Keratinocyte (primary cell): ENCODE measurements around the gene TRAPPC10. TPM values are rescaled to one million over a fixed set of nuclear protein-coding genes. Genes with fewer than 3 reads are reported as not detected.

Experiments used
- DNase-seq: peaks from one replicate; pipeline ENCODE4 v3.0.0-alpha.2; 2011; ENCODE audit warnings: low read depth, missing footprints, low spot score
- FAIRE-seq: peaks from 2 replicates; lab custom pipeline; 2011; peaks lifted over from hg19 to GRCh38; lab: Jason Lieb, UNC
- H2AFZ ChIP-seq: 2 replicates; pipeline ENCODE4 v1.6.0; 2012; ENCODE audit warnings: low read length, control low read depth, inconsistent platforms; ENCODE audit not compliant: control insufficient read depth
- H3K27ac ChIP-seq: 2 replicates; pipeline ENCODE4 v1.5.1; 2011; ENCODE audit warnings: low read length; ENCODE audit not compliant: control insufficient read depth, insufficient read depth
- H3K27me3 ChIP-seq: 3 replicates; pipeline ENCODE4 v1.6.0; 2011; ENCODE audit warnings: low read length; ENCODE audit not compliant: control insufficient read depth, insufficient read depth; ENCODE audit errors: extremely low read depth
- H3K36me3 ChIP-seq, 2 experiments: 2 replicates in 1 of 2; 3 replicates in 1 of 2; pipeline ENCODE4 v1.5.1; 2011; ENCODE audit warnings: low read length in 2 of 2, mild to moderate bottlenecking in 1 of 2; ENCODE audit not compliant: control insufficient read depth in 2 of 2, insufficient read depth in 2 of 2; ENCODE audit errors: extremely low read depth in 1 of 2
- H3K4me1 ChIP-seq: 3 replicates; pipeline ENCODE4 v1.5.1; 2011; ENCODE audit warnings: low read length; ENCODE audit not compliant: control insufficient read depth, insufficient read depth; ENCODE audit errors: extremely low read depth
- H3K4me2 ChIP-seq: 3 replicates; pipeline ENCODE4 v1.6.0; 2011; ENCODE audit warnings: low read depth, low read length; ENCODE audit not compliant: control insufficient read depth, insufficient read depth; ENCODE audit errors: extremely low read depth
- H3K4me3 ChIP-seq, 3 experiments: fragments of 200-600 bp in 1 of 3; sonication (generic) in 1 of 3; 2 replicates in 2 of 3; 3 replicates in 1 of 3; pipeline ENCODE4 v1.5.1; 2011 to 2016; ENCODE audit warnings: low read length in 3 of 3, mild to moderate bottlenecking in 3 of 3, control low read depth in 2 of 3, inconsistent platforms in 1 of 3, low read depth in 1 of 3, mixed read lengths in 1 of 3, mixed run types in 1 of 3, moderate library complexity in 1 of 3; ENCODE audit not compliant: control insufficient read depth in 2 of 3, insufficient read depth in 2 of 3; ENCODE audit errors: extremely low read depth in 1 of 3
- H3K79me2 ChIP-seq: 2 replicates; pipeline ENCODE4 v1.6.0; 2012; ENCODE audit warnings: low read length; ENCODE audit not compliant: control insufficient read depth, insufficient read depth
- H3K9ac ChIP-seq: 3 replicates; pipeline ENCODE4 v1.6.0; 2011; ENCODE audit warnings: low read length; ENCODE audit not compliant: control insufficient read depth, insufficient read depth; ENCODE audit errors: extremely low read depth
- H3K9me1 ChIP-seq: 3 replicates; pipeline ENCODE4 v1.6.0; 2011; ENCODE audit warnings: low read length; ENCODE audit not compliant: control insufficient read depth, insufficient read depth; ENCODE audit errors: extremely low read depth
- H3K9me3 ChIP-seq: 2 replicates; pipeline ENCODE4 v1.5.1; 2012; ENCODE audit warnings: low read depth, low read length; ENCODE audit not compliant: control insufficient read depth
- H4K20me1 ChIP-seq: 3 replicates; pipeline ENCODE4 v1.6.0; 2011; ENCODE audit warnings: low read length; ENCODE audit not compliant: control insufficient read depth, insufficient read depth; ENCODE audit errors: extremely low read depth
- CTCF ChIP-seq, 3 experiments: IDR thresholded peaks in 1 of 3; conservative IDR thresholded peaks in 1 of 3; optimal IDR thresholded peaks in 1 of 3; 2 replicates in 2 of 3; 3 replicates in 1 of 3; pipeline versions ENCODE3 to v1.5.1; 2011; ENCODE audit warnings: low read length in 3 of 3, mild to moderate bottlenecking in 3 of 3, moderate library complexity in 2 of 3, control low read depth in 1 of 3, inconsistent platforms in 1 of 3; ENCODE audit not compliant: insufficient read depth in 2 of 3; ENCODE audit errors: extremely low read depth in 1 of 3
- EZH2 ChIP-seq: IDR thresholded peaks from one replicate; pipeline ENCODE4 v1.6.1; 2012; ENCODE audit warnings: inconsistent platforms, mild to moderate bottlenecking, low read length, moderate library complexity
- dilution Hi-C: fragments of 300-500 bp; cut with MboI; formaldehyde crosslinking; loops from one replicate; pipeline ENCODE4 v1.7.0; 2020; ENCODE audit warnings: low sequenced_read_pairs; ENCODE audit not compliant: extremely low pct_ligation_motif_present
- polyA plus RNA-seq, 5 experiments: library from polyadenylated mRNA; depleted of rRNA in 3 of 5; stranded (reverse) in 3 of 5; stranded (forward) in 1 of 5; unstranded in 1 of 5; fragments of >200 nt; gene quantifications; 1 replicate in 1 of 5; 2 replicates in 3 of 5; 3 replicates in 1 of 5; pipeline versions ENCODE4 v1.2.1 to v1.2.3, GENCODE V29; 2011 to 2012; ENCODE audit warnings: missing spikeins in 2 of 5, low read depth in 1 of 5, low replicate concordance in 1 of 5

Gene TRAPPC10
- polyA plus RNA-seq, 1 donor (not counting 4 experiments of a cell fraction or from before 2014, with no cell fraction given): 21.6 TPM

GRCh38 chr21:44089001-44089911 lies 77.1 kb downstream of the TRAPPC10 start:
- Histone ChIP-seq H3K4me2 (no peak overlapping the region), H3K4me1 (no peaks in the 10 kb centered on the region), H2AFZ (no peak overlapping the region), H3K27me3 (no peaks in the 10 kb centered on the region), H3K9ac (no peak overlapping the region), H4K20me1 (no peaks in the 10 kb centered on the region), H3K79me2 (no peaks in the 10 kb centered on the region), H3K27ac (no peak overlapping the region), H3K9me1 (no peaks in the 10 kb centered on the region), H3K4me3 (no peak overlapping the region), H3K36me3 (peaks cover 36 to 40% of the 10 kb centered on the region in 2 experiments), H3K9me3 (no peaks in the 10 kb centered on the region)
- FAIRE-seq (no peak), DNase-seq (no peak)
- TF ChIP-seq CTCF (optimal IDR thresholded peaks at IDR 0.05 in 1 of 3, IDR thresholded peaks at IDR 0.05 in 1 of 3, conservative IDR thresholded peaks at IDR 0.05 in 1 of 3; ENCODE audit: extremely low read depth in 1 of 3, insufficient read depth in 2 of 3, low read length in 3 of 3) (no peak), EZH2 (no peak)
- dilution Hi-C loops: no loop called here

GRCh38 chr21:44090325-44090724 lies 78.2 kb downstream of the TRAPPC10 start:
- H3K9ac ChIP-seq: no peak overlapping the region
- no peak overlapping the region for H3K27ac ChIP-seq
- H3K36me3 ChIP-seq: peaks cover 28 to 35% of the 10 kb centered on the region in 2 experiments
- H3K9me3 ChIP-seq: no peaks in the 10 kb centered on the region
- no peaks in the 10 kb centered on the region for H3K79me2 ChIP-seq
- no peaks in the 10 kb centered on the region for H3K27me3 ChIP-seq
- dilution Hi-C loops: no loop called here
- H4K20me1 ChIP-seq: no peaks in the 10 kb centered on the region
- H3K4me3 ChIP-seq: no peak overlapping the region
- H3K4me1 ChIP-seq: no peaks in the 10 kb centered on the region
- no peak overlapping the region for H2AFZ ChIP-seq
- no peak for DNase-seq
- no peak overlapping the region for H3K4me2 ChIP-seq
- H3K9me1 ChIP-seq: no peaks in the 10 kb centered on the region
- TF ChIP-seq CTCF (optimal IDR thresholded peaks at IDR 0.05 in 1 of 3, IDR thresholded peaks at IDR 0.05 in 1 of 3, conservative IDR thresholded peaks at IDR 0.05 in 1 of 3; ENCODE audit: extremely low read depth in 1 of 3, insufficient read depth in 2 of 3, low read length in 3 of 3): no peak
- TF ChIP-seq EZH2: no peak
- no peak for FAIRE-seq
